Activated CD4-positive, alpha-beta T cell treated with anti-CD3 and anti-CD28 coated beads, Interleukin-2, amount 50 U/mL, for 16 hours (primary cell): Measurements from ENCODE around the gene GLTP.

Experiments
- DNase-seq: peaks from one replicate; pipeline ENCODE4 v3.0.0-alpha.2; 2020

Gene GLTP

GRCh38 chr12:109818905-109819500 lies 61.3 kb downstream of the GLTP start:
- no peak for DNase-seq

- no peak for DNase-seq
These were observed 62.1 kb downstream of the GLTP start for GRCh38 chr12:109818253-109818652.

- DNase-seq = no peak
These were observed 62.6 kb downstream of the GLTP start for GRCh38 chr12:109817627-109818231.

GRCh38 chr12:109816870-109817269 lies 63.5 kb downstream of the GLTP start:
- DNase-seq = no peak

GRCh38 chr12:109815757-109816617 lies 64.4 kb downstream of the GLTP start:
- DNase-seq = no peak

GRCh38 chr12:109815225-109815624 lies 65.1 kb downstream of the GLTP start:
- no peak for DNase-seq

- no peak for DNase-seq
These were observed 65.7 kb downstream of the GLTP start for GRCh38 chr12:109814600-109815150.

- DNase-seq = no peak
These were observed 66.4 kb downstream of the GLTP start for GRCh38 chr12:109813810-109814416.

GRCh38 chr12:109811624-109811995 lies 68.7 kb downstream of the GLTP start:
- DNase-seq = no peak

- DNase-seq = no peak
These were observed 69.3 kb downstream of the GLTP start for GRCh38 chr12:109810954-109811623.

- DNase-seq = no peak
These were observed 71.3 kb downstream of the GLTP start for GRCh38 chr12:109808876-109809646.

GRCh38 chr12:109807954-109808643 lies 72.2 kb downstream of the GLTP start:
- DNase-seq = no peak

GRCh38 chr12:109804820-109805761 lies 75.2 kb downstream of the GLTP start:
- DNase-seq = peak; percentile 60

- DNase-seq = no peak
These were observed 76.7 kb downstream of the GLTP start for GRCh38 chr12:109803678-109804077.

- no peak for DNase-seq
These were observed 77.5 kb downstream of the GLTP start for GRCh38 chr12:109802828-109803227.
